HepG2 (cell line): Measurements from ENCODE around the gene CCNYL1. TPM values are rescaled to one million over a fixed set of nuclear protein-coding genes. Genes with fewer than 3 reads are reported as not detected.
A peak's percentile ranks its signal among the peaks of the same experiment; 100 is the strongest.

Experiments
- ATF7-NPFF ChIP-seq: sonication (generic); formaldehyde crosslinking; IDR thresholded peaks from 2 replicates; pipeline ENCODE4 v1.8.1; 2023; ENCODE audit warnings: mild to moderate bottlenecking, low read depth, missing genetic modification reagents, moderate library complexity
- HDAC2 ChIP-seq: sonication (generic); formaldehyde crosslinking; IDR thresholded peaks from 2 replicates; pipeline ENCODE4 v1.4.0; 2020; ENCODE audit warnings: missing genetic modification reagents
- NR3C1 ChIP-seq: sonication (generic); formaldehyde crosslinking; IDR thresholded peaks from 2 replicates; pipeline ENCODE4 v1.4.0; 2020; ENCODE audit warnings: missing genetic modification reagents
- PCBP1 ChIP-seq: fragments of 200-400 bp; formaldehyde crosslinking; IDR thresholded peaks from 2 replicates; pipeline ENCODE4 v1.6.1; 2017; ENCODE audit warnings: mild to moderate bottlenecking, low read depth, low read length, borderline replicate concordance
- SAP130 ChIP-seq: IDR thresholded peaks from 2 replicates; pipeline ENCODE4 v1.6.1; 2016; ENCODE audit warnings: low read depth
- TAF15 ChIP-seq: fragments of 200-400 bp; formaldehyde crosslinking; IDR thresholded peaks from one replicate; pipeline ENCODE4 v1.6.1; 2018; ENCODE audit warnings: mild to moderate bottlenecking, low read depth, low read length; ENCODE audit not compliant: poor library complexity, severe bottlenecking
- TARDBP ChIP-seq: sonication (generic); formaldehyde crosslinking; IDR thresholded peaks from 2 replicates; pipeline ENCODE4 v1.8.0; 2022; ENCODE audit warnings: mild to moderate bottlenecking, missing genetic modification reagents
- ZNF142 ChIP-seq: sonication (generic); formaldehyde crosslinking; IDR thresholded peaks from 2 replicates; pipeline ENCODE4 v1.4.0; 2020; ENCODE audit warnings: missing genetic modification reagents
- ZNF563 ChIP-seq: sonication (generic); formaldehyde crosslinking; IDR thresholded peaks from 2 replicates; pipeline ENCODE4 v1.8.0; 2022; ENCODE audit warnings: mild to moderate bottlenecking, moderate library complexity, missing genetic modification reagents
- ZNF768 ChIP-seq: sonication (generic); formaldehyde crosslinking; IDR thresholded peaks from 2 replicates; pipeline ENCODE4 v1.4.0; 2020; ENCODE audit warnings: missing genetic modification reagents
- ZNF788 ChIP-seq: sonication (generic); formaldehyde crosslinking; IDR thresholded peaks from 2 replicates; pipeline ENCODE4 v1.5.0; 2020; ENCODE audit warnings: mild to moderate bottlenecking, missing genetic modification reagents, borderline replicate concordance
- ZNF790 ChIP-seq: sonication (generic); formaldehyde crosslinking; IDR thresholded peaks from 2 replicates; pipeline ENCODE4 v1.8.0; 2022; ENCODE audit warnings: missing genetic modification reagents, mild to moderate bottlenecking, borderline replicate concordance
- polyA plus RNA-seq, 8 experiments: library from polyadenylated mRNA; depleted of rRNA in 3 of 8; stranded (reverse) in 7 of 8; unstranded in 1 of 8; fragments of >200 nt; fragmentation: Illumina TruSeq in 4 of 8; extraction: Trizol in 4 of 8; gene quantifications; 2 replicates each; pipeline versions ENCODE4 v1.2.1 to v1.2.3, GENCODE V29; 2011 to 2016; ENCODE audit warnings: low read depth in 4 of 8, missing spikeins in 1 of 8, mixed read lengths in 1 of 8; ENCODE audit not compliant: insufficient read depth in 1 of 8
- total RNA-seq, 5 experiments: library from RNA; depleted of rRNA; stranded (reverse); fragments of >200 nt; fragmentation: Illumina TruSeq; extraction: Trizol; gene quantifications; 2 replicates each; pipeline ENCODE4 v1.2.3, GENCODE V29; 2016; ENCODE audit warnings: low read depth in 1 of 5
- TF ChIP-seq, protein P1 (sequence below), 2 experiments: fragments of 450-650 bp in 1 of 2; sonication (generic) in 1 of 2; formaldehyde crosslinking in 1 of 2; IDR thresholded peaks; 2 replicates each; pipeline versions ENCODE4 v1.6.1 to v1.8.0; 2016 to 2022; ENCODE audit warnings: antibody characterized with exemption in 1 of 2, mild to moderate bottlenecking in 1 of 2, missing genetic modification reagents in 1 of 2

CCNYL1 gene
- total and polyA plus RNA-seq, 2 of the 13 experiments (the other 11 are each of a cell fraction or from before 2014, with no cell fraction given) = 12.5 to 16.2 TPM

DNA sequence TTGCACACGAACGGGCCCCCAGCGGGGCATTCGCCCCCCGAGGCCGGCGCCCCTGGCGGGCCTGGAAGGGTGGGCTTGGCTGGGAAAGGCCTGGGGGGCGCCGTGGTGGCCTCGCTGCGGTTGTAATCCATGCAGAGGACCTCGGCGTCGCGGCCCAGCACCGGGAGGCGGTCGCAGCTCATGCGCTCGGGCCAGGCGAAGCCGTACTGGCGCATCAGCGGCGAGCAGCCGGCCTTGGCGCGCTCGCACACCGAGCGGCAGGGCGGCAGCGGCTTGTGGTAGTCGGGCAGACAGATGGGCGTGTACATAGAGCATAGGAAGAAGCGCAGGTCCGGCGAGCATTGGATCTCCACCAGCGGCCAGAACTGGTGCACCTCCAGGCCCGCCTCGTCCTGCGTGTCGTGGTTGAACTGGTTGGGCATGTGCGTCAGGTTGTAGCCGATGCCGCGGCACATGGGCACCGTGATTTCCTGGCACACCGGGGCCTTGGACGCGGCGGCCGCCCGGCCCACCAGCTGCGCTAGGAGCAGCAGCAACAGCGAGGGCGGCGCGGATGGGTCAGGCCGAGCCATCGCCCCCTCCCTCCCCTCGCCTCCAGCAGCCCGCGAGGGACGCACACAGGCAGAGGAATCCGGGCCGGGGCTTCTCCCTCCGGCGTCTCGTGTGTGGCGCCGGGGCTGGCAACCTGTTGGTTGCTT, 56.9 kb downstream of the CCNYL1 start (continued):
- TF ChIP-seq ZNF142 = peak; percentile 68; the same call in 1 of the 2 replicates
- TF ChIP-seq, protein P1, sequence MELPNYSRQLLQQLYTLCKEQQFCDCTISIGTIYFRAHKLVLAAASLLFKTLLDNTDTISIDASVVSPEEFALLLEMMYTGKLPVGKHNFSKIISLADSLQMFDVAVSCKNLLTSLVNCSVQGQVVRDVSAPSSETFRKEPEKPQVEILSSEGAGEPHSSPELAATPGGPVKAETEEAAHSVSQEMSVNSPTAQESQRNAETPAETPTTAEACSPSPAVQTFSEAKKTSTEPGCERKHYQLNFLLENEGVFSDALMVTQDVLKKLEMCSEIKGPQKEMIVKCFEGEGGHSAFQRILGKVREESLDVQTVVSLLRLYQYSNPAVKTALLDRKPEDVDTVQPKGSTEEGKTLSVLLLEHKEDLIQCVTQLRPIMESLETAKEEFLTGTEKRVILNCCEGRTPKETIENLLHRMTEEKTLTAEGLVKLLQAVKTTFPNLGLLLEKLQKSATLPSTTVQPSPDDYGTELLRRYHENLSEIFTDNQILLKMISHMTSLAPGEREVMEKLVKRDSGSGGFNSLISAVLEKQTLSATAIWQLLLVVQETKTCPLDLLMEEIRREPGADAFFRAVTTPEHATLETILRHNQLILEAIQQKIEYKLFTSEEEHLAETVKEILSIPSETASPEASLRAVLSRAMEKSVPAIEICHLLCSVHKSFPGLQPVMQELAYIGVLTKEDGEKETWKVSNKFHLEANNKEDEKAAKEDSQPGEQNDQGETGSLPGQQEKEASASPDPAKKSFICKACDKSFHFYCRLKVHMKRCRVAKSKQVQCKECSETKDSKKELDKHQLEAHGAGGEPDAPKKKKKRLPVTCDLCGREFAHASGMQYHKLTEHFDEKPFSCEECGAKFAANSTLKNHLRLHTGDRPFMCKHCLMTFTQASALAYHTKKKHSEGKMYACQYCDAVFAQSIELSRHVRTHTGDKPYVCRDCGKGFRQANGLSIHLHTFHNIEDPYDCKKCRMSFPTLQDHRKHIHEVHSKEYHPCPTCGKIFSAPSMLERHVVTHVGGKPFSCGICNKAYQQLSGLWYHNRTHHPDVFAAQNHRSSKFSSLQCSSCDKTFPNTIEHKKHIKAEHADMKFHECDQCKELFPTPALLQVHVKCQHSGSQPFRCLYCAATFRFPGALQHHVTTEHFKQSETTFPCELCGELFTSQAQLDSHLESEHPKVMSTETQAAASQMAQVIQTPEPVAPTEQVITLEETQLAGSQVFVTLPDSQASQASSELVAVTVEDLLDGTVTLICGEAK (IDR thresholded peaks at IDR 0.05) = no peak
- TF ChIP-seq, protein P1 (CRISPR knock-in tag; IDR thresholded peaks at IDR 0.05) = peak; percentile 62; the same call in 1 of the 2 replicates
- TF ChIP-seq TARDBP = no peak
- 0 out of 2 replicates have a peak, but pooled peaks have one; percentile 29 for TF ChIP-seq NR3C1 (CRISPR knock-in tag)
- no peak for TF ChIP-seq PCBP1
- peak; percentile 18; the same call in 1 of the 2 replicates for TF ChIP-seq ZNF790
- TF ChIP-seq TAF15 = peak; percentile 42
- TF ChIP-seq ZNF563 (CRISPR knock-in tag) = no peak
- no peak for TF ChIP-seq HDAC2
- TF ChIP-seq ATF7-NPFF (CRISPR knock-in tag) = peak; percentile 95
- peak; percentile 56 for TF ChIP-seq SAP130 (CRISPR knock-in tag)
- TF ChIP-seq ZNF768 (CRISPR knock-in tag) = no peak; the same call in 1 of the 2 replicates
- TF ChIP-seq ZNF788 (CRISPR knock-in tag) = peak; percentile 14; the same call in 1 of the 2 replicates
